Nephron progenitor cell (in vitro differentiated cells): ENCODE data around the gene PTPRF.
A peak's percentile ranks its signal among the peaks of the same experiment; 100 is the strongest.

ENCODE experiments used
- DNase-seq: peaks from one replicate; pipeline ENCODE4 v3.0.0; 2021
- H3K27ac Mint-ChIP-seq: 2 replicates; pipeline ENCODE4 v1.8.0; 2021; ENCODE audit warnings: mild to moderate bottlenecking, moderate library complexity, mixed read lengths
- H3K27me3 Mint-ChIP-seq: 2 replicates; pipeline ENCODE4 v1.8.0; 2021; ENCODE audit warnings: mild to moderate bottlenecking, low read depth, mixed read lengths; ENCODE audit not compliant: poor library complexity
- H3K36me3 Mint-ChIP-seq: 2 replicates; pipeline ENCODE4 v1.8.0; 2021; ENCODE audit warnings: low read depth, mixed read lengths
- H3K4me1 Mint-ChIP-seq: 2 replicates; pipeline ENCODE4 v1.8.0; 2021; ENCODE audit warnings: mixed read lengths
- H3K4me3 Mint-ChIP-seq: 2 replicates; pipeline ENCODE4 v1.8.0; 2021; ENCODE audit warnings: mild to moderate bottlenecking, moderate library complexity, mixed read lengths
- H3K9me3 Mint-ChIP-seq: 2 replicates; pipeline ENCODE4 v1.8.0; 2021; ENCODE audit warnings: mild to moderate bottlenecking, moderate library complexity, mixed read lengths
- TF ChIP-seq, protein P1 (sequence below): fragments of 200-600 bp; sonication (generic); IDR thresholded peaks from 2 replicates; pipeline ENCODE4 v1.5.0; 2021; ENCODE audit warnings: antibody characterized with exemption

The PTPRF gene

GRCh38 chr1:43554444-43554992 lies 23.8 kb downstream of the PTPRF start:
- H3K27ac Mint-ChIP-seq = peak overlapping the region; percentile 66
- TF ChIP-seq, protein P1, sequence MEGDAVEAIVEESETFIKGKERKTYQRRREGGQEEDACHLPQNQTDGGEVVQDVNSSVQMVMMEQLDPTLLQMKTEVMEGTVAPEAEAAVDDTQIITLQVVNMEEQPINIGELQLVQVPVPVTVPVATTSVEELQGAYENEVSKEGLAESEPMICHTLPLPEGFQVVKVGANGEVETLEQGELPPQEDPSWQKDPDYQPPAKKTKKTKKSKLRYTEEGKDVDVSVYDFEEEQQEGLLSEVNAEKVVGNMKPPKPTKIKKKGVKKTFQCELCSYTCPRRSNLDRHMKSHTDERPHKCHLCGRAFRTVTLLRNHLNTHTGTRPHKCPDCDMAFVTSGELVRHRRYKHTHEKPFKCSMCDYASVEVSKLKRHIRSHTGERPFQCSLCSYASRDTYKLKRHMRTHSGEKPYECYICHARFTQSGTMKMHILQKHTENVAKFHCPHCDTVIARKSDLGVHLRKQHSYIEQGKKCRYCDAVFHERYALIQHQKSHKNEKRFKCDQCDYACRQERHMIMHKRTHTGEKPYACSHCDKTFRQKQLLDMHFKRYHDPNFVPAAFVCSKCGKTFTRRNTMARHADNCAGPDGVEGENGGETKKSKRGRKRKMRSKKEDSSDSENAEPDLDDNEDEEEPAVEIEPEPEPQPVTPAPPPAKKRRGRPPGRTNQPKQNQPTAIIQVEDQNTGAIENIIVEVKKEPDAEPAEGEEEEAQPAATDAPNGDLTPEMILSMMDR = peak; percentile 30
- no peak for DNase-seq
- peaks cover 34% of the 10 kb centered on the region for H3K36me3 Mint-ChIP-seq
- peaks cover 46% of the 10 kb centered on the region for H3K4me1 Mint-ChIP-seq
- H3K27me3 Mint-ChIP-seq = peaks cover 2% of the 10 kb centered on the region
- H3K9me3 Mint-ChIP-seq = no peaks in the 10 kb centered on the region
- H3K4me3 Mint-ChIP-seq = no peak overlapping the region

GRCh38 chr1:43556782-43557181 lies 26.1 kb downstream of the PTPRF start:
- peaks cover 37% of the 10 kb centered on the region for H3K4me1 Mint-ChIP-seq
- DNase-seq = no peak
- no peak overlapping the region for H3K27ac Mint-ChIP-seq
- TF ChIP-seq, protein P1 = no peak
- peaks cover 2% of the 10 kb centered on the region for H3K27me3 Mint-ChIP-seq
- H3K36me3 Mint-ChIP-seq = peaks cover 36% of the 10 kb centered on the region
- H3K4me3 Mint-ChIP-seq = no peak overlapping the region
- no peaks in the 10 kb centered on the region for H3K9me3 Mint-ChIP-seq

DNA sequence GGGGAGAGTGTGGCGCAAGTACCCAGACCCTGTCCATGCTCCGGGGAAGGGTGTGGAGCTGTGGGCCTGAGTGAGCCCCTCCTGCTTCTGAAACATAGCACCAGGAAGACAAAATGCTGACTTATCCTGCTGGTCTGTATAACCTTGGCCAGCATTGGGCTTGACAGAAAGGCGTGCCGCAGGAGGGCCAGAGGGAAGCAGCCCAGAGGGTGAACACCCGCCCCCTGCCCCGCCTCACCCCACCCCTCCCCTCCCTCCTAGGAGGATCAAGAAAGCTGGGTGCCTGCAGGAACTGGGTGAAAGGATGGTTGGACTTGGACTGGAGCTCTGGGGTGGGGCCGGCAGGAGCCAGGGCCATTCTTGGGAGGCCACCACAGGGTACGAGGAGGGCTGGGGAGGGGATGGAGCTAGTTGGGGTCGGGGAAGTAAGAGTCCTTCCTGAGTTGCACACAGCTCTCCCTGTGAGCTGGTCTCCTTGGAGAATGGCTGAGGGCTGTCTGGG lies 27.1 kb downstream of the PTPRF start:
- TF ChIP-seq, protein P1 = no peak
- Mint-ChIP-seq H3K4me3 (peak overlapping the region; percentile 25), H3K27ac (no peak overlapping the region)

DNA sequence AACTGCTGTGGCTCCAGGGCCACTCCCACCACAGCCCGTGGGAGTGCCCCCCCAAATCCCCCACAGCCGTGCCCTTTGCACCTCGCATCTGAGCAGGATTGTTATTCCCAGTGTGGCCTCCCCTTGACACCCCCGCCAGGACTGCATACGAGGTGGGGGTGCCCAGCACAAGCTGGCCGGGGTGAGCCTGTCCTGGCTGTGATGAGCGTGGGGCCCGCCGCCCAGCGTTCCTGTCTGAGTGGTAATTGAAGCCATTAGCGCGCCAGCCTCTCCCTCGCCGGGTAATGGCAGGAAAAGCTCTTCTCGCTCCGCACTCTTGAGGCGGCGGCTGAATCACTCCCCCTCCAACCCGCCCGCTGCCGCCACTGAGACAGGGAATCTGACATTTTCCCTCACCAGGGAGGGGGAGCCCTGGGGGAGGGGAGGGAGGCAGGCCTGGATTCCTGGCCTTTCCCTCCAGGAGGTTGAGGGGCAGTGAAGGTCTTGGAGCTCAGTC lies 27.7 kb downstream of the PTPRF start:
- Mint-ChIP-seq H3K27ac (no peak overlapping the region), H3K27me3 (peaks cover 6% of the 10 kb centered on the region), H3K4me3 (no peak overlapping the region), H3K4me1 (peaks cover 37% of the 10 kb centered on the region), H3K9me3 (no peaks in the 10 kb centered on the region), H3K36me3 (peaks cover 37% of the 10 kb centered on the region)
- peak; percentile 74 for DNase-seq
- TF ChIP-seq, protein P1 = no peak

More for the DNA sequence above, 27.1 kb downstream of the PTPRF start:
- DNase-seq = no peak
- peaks cover 39% of the 10 kb centered on the region for H3K36me3 Mint-ChIP-seq
- peaks cover 6% of the 10 kb centered on the region for H3K27me3 Mint-ChIP-seq
- peaks cover 37% of the 10 kb centered on the region for H3K4me1 Mint-ChIP-seq
- H3K9me3 Mint-ChIP-seq = no peaks in the 10 kb centered on the region

GRCh38 chr1:43559714-43560113 lies 29.0 kb downstream of the PTPRF start:
- Mint-ChIP-seq H3K27me3 (peaks cover 3% of the 10 kb centered on the region), H3K4me3 (no peak overlapping the region), H3K27ac (no peak overlapping the region), H3K4me1 (peaks cover 39% of the 10 kb centered on the region), H3K36me3 (peaks cover 23% of the 10 kb centered on the region), H3K9me3 (no peaks in the 10 kb centered on the region)
- DNase-seq = no peak
- TF ChIP-seq, protein P1 = no peak

DNA sequence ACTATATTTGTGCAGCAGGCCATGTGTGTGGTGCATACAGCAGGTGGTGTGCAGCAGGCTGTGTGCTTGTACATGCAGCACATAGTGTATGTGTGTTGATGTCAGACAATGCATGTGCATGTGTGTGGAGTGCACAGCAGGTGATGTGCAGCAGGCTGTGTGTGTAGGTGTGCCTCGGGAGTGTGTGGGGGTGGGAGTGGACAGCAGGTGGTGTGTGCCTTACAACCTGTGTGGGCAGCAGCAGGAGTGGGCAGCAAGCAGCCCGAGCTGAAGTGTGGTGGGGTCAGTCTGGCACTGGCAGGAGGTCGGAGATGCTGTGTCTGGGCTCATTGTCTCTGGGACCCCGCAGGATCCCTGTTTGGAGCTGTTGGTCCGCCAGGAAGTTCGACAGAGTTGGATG lies 29.6 kb downstream of the PTPRF start:
- Mint-ChIP-seq H3K27ac (no peak overlapping the region), H3K36me3 (peaks cover 18% of the 10 kb centered on the region), H3K4me3 (no peak overlapping the region), H3K4me1 (peaks cover 44% of the 10 kb centered on the region), H3K9me3 (no peaks in the 10 kb centered on the region), H3K27me3 (peaks cover 3% of the 10 kb centered on the region)
- DNase-seq = no peak
- TF ChIP-seq, protein P1 = no peak
